H9 (cell line): ENCODE data around the gene LRP1B. TPM values are rescaled to one million over a fixed set of nuclear protein-coding genes. Genes with fewer than 3 reads are reported as not detected.

ENCODE experiments used
- DNase-seq: peaks from one replicate; pipeline ENCODE4 v3.0.0-alpha.2; 2017
- H2AFZ ChIP-seq: one replicate; pipeline ENCODE4 v1.6.1; 2013; ENCODE audit warnings: mild to moderate bottlenecking, low read length, control low read depth, moderate library complexity
- H2AK5ac ChIP-seq: 2 replicates; pipeline ENCODE4 v1.6.1; 2013; ENCODE audit warnings: low read length, control low read depth, mixed read lengths; ENCODE audit not compliant: insufficient read length
- H2BK120ac ChIP-seq: one replicate; pipeline ENCODE4 v1.6.1; 2013; ENCODE audit warnings: low read depth, mild to moderate bottlenecking, low read length, control low read depth, inconsistent platforms; ENCODE audit not compliant: poor library complexity, severe bottlenecking
- H2BK12ac ChIP-seq: 2 replicates; pipeline ENCODE4 v1.6.1; 2013; ENCODE audit warnings: low read length, control low read depth, mixed read lengths, low read depth; ENCODE audit not compliant: insufficient read length
- H2BK15ac ChIP-seq: 2 replicates; pipeline ENCODE4 v1.6.1; 2013; ENCODE audit warnings: low read depth, low read length, control low read depth
- H2BK20ac ChIP-seq: one replicate; pipeline ENCODE4 v1.6.1; 2013; ENCODE audit warnings: low read depth, mild to moderate bottlenecking, low read length, control low read depth, inconsistent platforms; ENCODE audit not compliant: poor library complexity, severe bottlenecking
- H2BK5ac ChIP-seq: 2 replicates; pipeline ENCODE4 v1.6.1; 2013; ENCODE audit warnings: low read length, control low read depth, mixed read lengths; ENCODE audit not compliant: insufficient read length
- H3K14ac ChIP-seq: 2 replicates; pipeline ENCODE4 v1.6.1; 2013; ENCODE audit warnings: low read length, control low read depth; ENCODE audit not compliant: insufficient read depth
- H3K18ac ChIP-seq: 2 replicates; pipeline ENCODE4 v1.6.1; 2013; ENCODE audit warnings: low read depth, mild to moderate bottlenecking, mixed read lengths, low read length, control low read depth; ENCODE audit not compliant: insufficient read length
- H3K23ac ChIP-seq: 2 replicates; pipeline ENCODE4 v1.6.1; 2013; ENCODE audit warnings: low read length, control low read depth, mixed read lengths, low read depth; ENCODE audit not compliant: insufficient read length
- H3K23me2 ChIP-seq: 2 replicates; pipeline ENCODE4 v1.6.1; 2013; ENCODE audit warnings: low read depth, mild to moderate bottlenecking, mixed read lengths, low read length, control low read depth; ENCODE audit not compliant: insufficient read length, poor library complexity, severe bottlenecking
- H3K27ac ChIP-seq: 2 replicates; pipeline ENCODE4 v1.5.1; 2013; ENCODE audit warnings: low read length, control low read depth, mixed read lengths, low read depth; ENCODE audit not compliant: insufficient read length
- H3K27me3 ChIP-seq: 2 replicates; pipeline ENCODE4 v1.6.1; 2013; ENCODE audit warnings: low read length, control low read depth, inconsistent platforms; ENCODE audit not compliant: insufficient read depth
- H3K4ac ChIP-seq: 2 replicates; pipeline ENCODE4 v1.6.1; 2013; ENCODE audit warnings: low read depth, mild to moderate bottlenecking, control low read depth, inconsistent platforms, low read length, moderate library complexity
- H3K4me1 ChIP-seq: 2 replicates; pipeline ENCODE4 v1.6.1; 2013; ENCODE audit warnings: low read length, control low read depth, inconsistent platforms; ENCODE audit not compliant: insufficient read depth
- H3K4me2 ChIP-seq: 2 replicates; pipeline ENCODE4 v1.6.1; 2013; ENCODE audit warnings: low read length, control low read depth, mixed read lengths; ENCODE audit not compliant: insufficient read length, insufficient read depth
- H3K56ac ChIP-seq: 2 replicates; pipeline ENCODE4 v1.6.1; 2013; ENCODE audit warnings: low read depth, mild to moderate bottlenecking, mixed read lengths, low read length, control low read depth; ENCODE audit not compliant: insufficient read length
- H3K79me1 ChIP-seq: 2 replicates; pipeline ENCODE4 v1.6.1; 2013; ENCODE audit warnings: low read depth, mild to moderate bottlenecking, moderate library complexity, low read length, control low read depth, inconsistent platforms; ENCODE audit not compliant: insufficient read depth, poor library complexity, severe bottlenecking
- H3K79me2 ChIP-seq: 2 replicates; pipeline ENCODE4 v1.6.1; 2013; ENCODE audit warnings: low read length, control low read depth, inconsistent platforms; ENCODE audit not compliant: insufficient read depth
- H3K9ac ChIP-seq: 2 replicates; pipeline ENCODE4 v1.6.1; 2013; ENCODE audit warnings: low read length, control low read depth, mixed read lengths; ENCODE audit not compliant: insufficient read length; ENCODE audit errors: extremely low read depth
- H3K9me3 ChIP-seq: one replicate; pipeline ENCODE4 v1.6.1; 2013; ENCODE audit warnings: low read depth, low read length, inconsistent platforms; ENCODE audit not compliant: control insufficient read depth
- H3T11ph ChIP-seq: one replicate; pipeline ENCODE4 v1.6.1; 2013; ENCODE audit warnings: mild to moderate bottlenecking, low read length, control low read depth, inconsistent platforms
- H4K20me1 ChIP-seq: one replicate; pipeline ENCODE4 v1.6.1; 2013; ENCODE audit not compliant: control insufficient read depth, insufficient read length, insufficient read depth
- H4K5ac ChIP-seq: 2 replicates; pipeline ENCODE4 v1.6.1; 2013; ENCODE audit warnings: low read depth, mild to moderate bottlenecking, mixed read lengths, low read length, control low read depth; ENCODE audit not compliant: insufficient read length
- H4K8ac ChIP-seq: replicated peaks from 2 replicates; pipeline ENCODE4 v1.6.1; 2013; ENCODE audit warnings: low read length, control low read depth, mixed read lengths, low read depth; ENCODE audit not compliant: insufficient read length
- H4K91ac ChIP-seq: 2 replicates; pipeline ENCODE4 v1.6.1; 2013; ENCODE audit warnings: low read depth, mild to moderate bottlenecking, moderate library complexity, mixed read lengths, low read length, control low read depth; ENCODE audit not compliant: insufficient read length
- H3K27ac Mint-ChIP-seq, 3 experiments: 2 replicates in 2 of 3; 3 replicates in 1 of 3; pipeline ENCODE4 v1.8.0; 2020 to 2021; ENCODE audit warnings: mixed read lengths in 3 of 3, mild to moderate bottlenecking in 1 of 3, moderate library complexity in 1 of 3
- H3K27me3 Mint-ChIP-seq: 2 replicates; pipeline ENCODE4 v1.8.0; 2021; ENCODE audit warnings: low read depth, mild to moderate bottlenecking, moderate library complexity, mixed read lengths
- H3K36me3 Mint-ChIP-seq, 3 experiments: 2 replicates in 2 of 3; 3 replicates in 1 of 3; pipeline ENCODE4 v1.8.0; 2020 to 2021; ENCODE audit warnings: low read depth in 3 of 3, mixed read lengths in 3 of 3; ENCODE audit not compliant: insufficient read depth in 1 of 3
- H3K4me1 Mint-ChIP-seq, 2 experiments: 2 replicates each; pipeline ENCODE4 v1.8.0; 2020; ENCODE audit warnings: mixed read lengths in 2 of 2
- H3K4me3 Mint-ChIP-seq, 2 experiments: 2 replicates in 1 of 2; 3 replicates in 1 of 2; pipeline ENCODE4 v1.8.0; 2020 to 2021; ENCODE audit warnings: mild to moderate bottlenecking in 2 of 2, mixed read lengths in 2 of 2, moderate library complexity in 1 of 2
- H3K9me3 Mint-ChIP-seq, 2 experiments: 2 replicates in 1 of 2; 3 replicates in 1 of 2; pipeline ENCODE4 v1.8.0; 2020; ENCODE audit warnings: mild to moderate bottlenecking in 2 of 2, mixed read lengths in 2 of 2, moderate library complexity in 1 of 2
- CTCF ChIP-seq: fragments of 200-600 bp; sonication (generic); conservative IDR thresholded peaks from 3 replicates; pipeline ENCODE4 v1.8.0; 2021; ENCODE audit warnings: antibody characterized with exemption, mild to moderate bottlenecking
- WGBS: extraction: QIAGEN DNeasy Blood & Tissue Kit; methylation state at CpG from one replicate; pipeline ENCODE4 v1.1.7; 2013; ENCODE audit warnings: missing lambda C conversion rate, low lambda C conversion rate, mixed read lengths; ENCODE audit not compliant: insufficient read length; ENCODE audit errors: extremely low coverage; 5-methylcytosine and 5-hydroxymethylcytosine counted together
- total RNA-seq: library from RNA; stranded (reverse); gene quantifications from 2 replicates; pipeline ENCODE4 v1.2.1, GENCODE V29; 2021

LRP1B gene
- total RNA-seq, 1 experiment from 2014 or later: not detected

GRCh38 chr2:140895378-140895777 lies 1235.4 kb downstream of the LRP1B start:
- no peak overlapping the region for H3K27ac Mint-ChIP-seq
- Histone ChIP-seq H3K9ac (no peak overlapping the region), H4K5ac (no peak overlapping the region), H2BK12ac (no peak overlapping the region), H2BK5ac (no peak overlapping the region), H3K56ac (no peak overlapping the region), H3K18ac (peak overlapping the region; percentile 24), H2BK20ac (no peak overlapping the region), H3K23ac (no peak overlapping the region), H2AK5ac (no peak overlapping the region), H3K9me3 (no peaks in the 10 kb centered on the region), H2BK120ac (no peak overlapping the region), H3K79me2 (no peaks in the 10 kb centered on the region), H2BK15ac (no peak overlapping the region), H3K4ac (no peak overlapping the region), H3T11ph (no peak overlapping the region), H3K14ac (no peak overlapping the region), H3K4me2 (no peak overlapping the region), H4K91ac (no peak overlapping the region), H3K27ac (no peak overlapping the region), H3K4me1 (no peaks in the 10 kb centered on the region), H4K8ac (no peak overlapping the region), H3K27me3 (no peaks in the 10 kb centered on the region), H3K23me2 (peaks cover 4% of the 10 kb centered on the region), H4K20me1 (no peaks in the 10 kb centered on the region), H3K79me1 (no peaks in the 10 kb centered on the region), H2AFZ (no peak overlapping the region)
- WGBS: no CpG with 5 or more reads among the region's 9 CpGs
- H3K27me3 Mint-ChIP-seq: peaks cover 9% of the 10 kb centered on the region
- H3K9me3 Mint-ChIP-seq: no peaks in the 10 kb centered on the region; a peak in 1 of 5 replicates
- H3K36me3 Mint-ChIP-seq: peaks cover 0 to 5% (median 0%) of the 10 kb centered on the region in 3 experiments; a peak in 2 of 7 replicates
- TF ChIP-seq CTCF: no peak
- peak; percentile 53 for DNase-seq
- peak overlapping the region in 1 of 2 experiments; percentile 39; a peak in 2 of 5 replicates for H3K4me3 Mint-ChIP-seq
- peaks cover 28 to 29% of the 10 kb centered on the region in 2 experiments for H3K4me1 Mint-ChIP-seq
